K562 (cell line): ENCODE data around the gene CTRL. TPM values are rescaled to one million over a fixed set of nuclear protein-coding genes. Genes with fewer than 3 reads are reported as not detected.

Source experiments
- BRD4 ChIP-seq: fragments of 200-600 bp; sonication (generic); IDR thresholded peaks from 2 replicates; pipeline ENCODE4 v1.6.1; 2017; ENCODE audit warnings: inconsistent platforms
- CEBPB ChIP-seq: fragments of 450-650 bp; IDR thresholded peaks from 2 replicates; pipeline ENCODE4 v1.6.1; 2016; ENCODE audit warnings: missing genetic modification characterization, missing compliant biosample characterization
- CSDE1 ChIP-seq, 2 experiments: fragments of 450-650 bp; IDR thresholded peaks; 2 replicates each; pipeline ENCODE4 v1.6.1; 2016; ENCODE audit warnings: mild to moderate bottlenecking in 1 of 2
- EHMT2 ChIP-seq: fragments of 450-650 bp; IDR thresholded peaks from 2 replicates; pipeline ENCODE4 v1.6.1; 2018; ENCODE audit warnings: antibody characterized with exemption
- GABPA ChIP-seq: fragments of 200-800 bp; sonication (Bioruptor generic); conservative IDR thresholded peaks from 2 replicates; pipeline ENCODE4 v1.6.1; 2016; ENCODE audit warnings: low read depth, missing genetic modification characterization, missing compliant biosample characterization
- HDAC8 ChIP-seq: fragments of 450-650 bp; IDR thresholded peaks from 2 replicates; pipeline ENCODE4 v1.6.1; 2016; ENCODE audit warnings: mild to moderate bottlenecking, missing genetic modification characterization, moderate library complexity, missing compliant biosample characterization
- LARP7 ChIP-seq: fragments of 450-650 bp; IDR thresholded peaks from 2 replicates; pipeline ENCODE4 v1.6.1; 2016
- MCM5 ChIP-seq: fragments of 450-650 bp; IDR thresholded peaks from 2 replicates; pipeline ENCODE4 v1.6.1; 2016; ENCODE audit warnings: low read depth
- NEUROD1 ChIP-seq: fragments of 150-350 bp; IDR thresholded peaks from 2 replicates; pipeline ENCODE4 v1.6.1; 2014; ENCODE audit warnings: borderline replicate concordance, low read length, low read depth; ENCODE audit not compliant: partially characterized antibody
- NONO ChIP-seq, 2 experiments: fragments of 200-400 bp in 1 of 2; fragments of 450-650 bp in 1 of 2; formaldehyde crosslinking in 1 of 2; IDR thresholded peaks; 2 replicates each; pipeline ENCODE4 v1.6.1; 2017; ENCODE audit warnings: low read depth in 2 of 2, mild to moderate bottlenecking in 2 of 2, moderate library complexity in 2 of 2, low read length in 1 of 2
- NR2C1 ChIP-seq, 2 experiments: fragments of 450-650 bp; IDR thresholded peaks; 2 replicates each; pipeline ENCODE4 v1.6.1; 2017; ENCODE audit warnings: mild to moderate bottlenecking in 2 of 2, antibody characterized with exemption in 1 of 2, inconsistent platforms in 1 of 2, missing compliant biosample characterization in 1 of 2, missing genetic modification characterization in 1 of 2
- RAD21 ChIP-seq, 2 experiments: fragments of 250-450 bp in 1 of 2; fragments of 450-650 bp in 1 of 2; sonication (Bioruptor Pico) in 1 of 2; formaldehyde crosslinking in 1 of 2; IDR thresholded peaks in 1 of 2; conservative IDR thresholded peaks in 1 of 2; 2 replicates each; pipeline versions ENCODE4 v1.4.0 to v1.8.0; 2020 to 2022; ENCODE audit warnings: mild to moderate bottlenecking in 2 of 2, moderate library complexity in 1 of 2
- RBM15 ChIP-seq: fragments of 200-400 bp; formaldehyde crosslinking; IDR thresholded peaks from 2 replicates; pipeline ENCODE4 v1.6.1; 2018; ENCODE audit warnings: mild to moderate bottlenecking, low read length, moderate library complexity; ENCODE audit not compliant: insufficient read depth
- SAFB ChIP-seq: fragments of 200-400 bp; formaldehyde crosslinking; IDR thresholded peaks from 2 replicates; pipeline ENCODE4 v1.6.1; 2017; ENCODE audit warnings: low read depth, low read length, borderline replicate concordance
- SOX6 ChIP-seq: fragments of 450-650 bp; IDR thresholded peaks from 2 replicates; pipeline ENCODE4 v1.6.1; 2014; ENCODE audit warnings: mild to moderate bottlenecking
- SPI1 ChIP-seq: IDR thresholded peaks from 2 replicates; pipeline ENCODE4 v1.6.1; 2011; ENCODE audit warnings: low read depth, low read length, control low read depth, borderline replicate concordance
- TEAD4 ChIP-seq, 2 experiments: sonication (generic) in 1 of 2; formaldehyde crosslinking in 1 of 2; IDR thresholded peaks; 2 replicates each; pipeline versions ENCODE4 v1.6.1 to v1.8.0; 2012 to 2022; ENCODE audit warnings: borderline replicate concordance in 1 of 2, inconsistent platforms in 1 of 2, low read length in 1 of 2, mild to moderate bottlenecking in 1 of 2, missing genetic modification reagents in 1 of 2
- ZBTB17 ChIP-seq: fragments of 450-650 bp; formaldehyde crosslinking; IDR thresholded peaks from 2 replicates; pipeline ENCODE4 v1.4.0; 2020; ENCODE audit warnings: mild to moderate bottlenecking
- ZEB2 ChIP-seq: fragments of 450-650 bp; IDR thresholded peaks from 2 replicates; pipeline ENCODE4 v1.6.1; 2016
- ZNF212 ChIP-seq: fragments of 450-650 bp; formaldehyde crosslinking; IDR thresholded peaks from 2 replicates; pipeline ENCODE4 v1.4.0; 2020; ENCODE audit warnings: mild to moderate bottlenecking
- ZNF408 ChIP-seq: fragments of 250-450 bp; sonication (Bioruptor Pico); IDR thresholded peaks from 2 replicates; pipeline ENCODE4 v1.4.0; 2020; ENCODE audit warnings: low read depth, mild to moderate bottlenecking, moderate library complexity
- polyA plus RNA-seq, 8 experiments: library from polyadenylated mRNA; depleted of rRNA in 4 of 8; stranded (reverse) in 5 of 8; unstranded in 3 of 8; fragments of >200 nt; fragmentation: Nextera tagmentation in 2 of 8; fragmentation: Illumina TruSeq in 1 of 8; extraction: Ambion mirVana in 2 of 8; extraction: Trizol in 1 of 8; gene quantifications; 2 replicates each; pipeline versions ENCODE4 v1.2.1 to v1.2.3, GENCODE V29; 2011 to 2014; ENCODE audit warnings: inconsistent platforms in 1 of 8, missing spikeins in 1 of 8
- total RNA-seq, 7 experiments: library from RNA; depleted of rRNA in 6 of 7; stranded (reverse); fragments of >200 nt in 6 of 7; fragmentation: Illumina TruSeq in 2 of 7; extraction: Trizol in 2 of 7; gene quantifications; 2 replicates each; pipeline versions ENCODE4 v1.2.1 to v1.2.3, GENCODE V29; 2011 to 2021; ENCODE audit warnings: low replicate concordance in 1 of 7
- TF ChIP-seq, protein P1 (sequence below): fragments of 450-650 bp; formaldehyde crosslinking; IDR thresholded peaks from 2 replicates; pipeline ENCODE4 v1.4.0; 2020; ENCODE audit warnings: mild to moderate bottlenecking, moderate library complexity
- TF ChIP-seq, protein P2 (sequence below), 2 experiments: fragments of 200-800 bp in 1 of 2; sonication (Bioruptor generic) in 1 of 2; sonication (generic) in 1 of 2; formaldehyde crosslinking in 1 of 2; IDR thresholded peaks in 1 of 2; conservative IDR thresholded peaks in 1 of 2; 2 replicates each; pipeline versions ENCODE4 v1.5.0 to v1.6.1; 2016 to 2020; ENCODE audit warnings: missing compliant biosample characterization in 1 of 2, missing genetic modification characterization in 1 of 2, missing genetic modification reagents in 1 of 2
- TF ChIP-seq, protein P3 (sequence below): fragments of 450-650 bp; IDR thresholded peaks from 2 replicates; pipeline ENCODE4 v1.6.1; 2016; ENCODE audit warnings: borderline replicate concordance

CTRL gene
- total and polyA plus RNA-seq, 9 of the 15 experiments (the other 6 are each of a cell fraction or from before 2014, with no cell fraction given) = 1.4 to 5.6 (median 2.5) TPM

DNA sequence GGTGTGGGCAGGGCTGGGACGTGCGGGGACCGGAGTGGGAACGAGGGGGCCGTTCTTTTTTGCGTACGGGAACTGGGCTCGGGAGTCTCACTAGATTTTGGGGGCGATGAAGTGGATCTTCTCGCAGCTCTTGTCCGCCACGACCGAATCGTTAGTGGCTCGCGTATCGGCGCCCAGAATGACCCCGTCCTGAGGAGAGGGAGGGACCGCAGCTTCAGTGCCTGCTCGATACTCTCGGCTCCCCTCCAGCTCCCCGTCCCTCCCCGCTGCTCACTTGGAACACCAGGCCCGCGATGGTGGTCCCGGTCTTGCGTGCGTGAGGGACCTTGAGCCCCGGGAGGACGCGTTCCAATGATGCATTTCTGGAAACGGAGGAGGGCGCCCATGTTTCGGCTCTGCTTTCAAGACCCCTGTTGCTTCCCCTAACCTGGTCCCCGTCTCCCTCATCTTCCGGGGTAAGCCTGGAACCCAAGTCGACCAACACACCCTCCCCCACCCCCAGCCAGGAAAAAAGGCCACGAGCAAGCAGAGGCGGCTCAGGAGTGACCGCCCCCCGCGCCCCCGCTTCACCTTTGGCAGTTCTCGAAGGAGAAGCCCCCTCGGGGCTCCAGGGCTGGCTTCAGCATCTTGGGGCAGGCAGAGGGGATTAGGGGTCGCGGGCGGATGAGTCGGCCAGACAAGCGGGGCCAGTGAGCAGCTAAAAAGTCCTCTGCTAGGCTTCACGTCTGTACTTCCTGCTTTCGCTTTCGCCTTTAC, 4.6 kb upstream of the CTRL start, which contains the start of gene PSMB10 (continued):
- TF ChIP-seq RAD21 (CRISPR knock-in tag; conservative IDR thresholded peaks at IDR 0.05 in 1 of 2, IDR thresholded peaks at IDR 0.05 in 1 of 2) (no peak), LARP7 (no peak), BRD4 (no peak), MCM5 (no peak), RBM15 (no peak), SAFB (no peak), GABPA (no peak), ZNF212 (CRISPR knock-in tag) (no peak), NONO (IDR thresholded peaks at IDR 0.05; ENCODE audit: low read depth in 2 of 2, low read length in 1 of 2) (no peak), CEBPB (tag) (no peak), ZBTB17 (CRISPR knock-in tag) (no peak), SOX6 (no peak), HDAC8 (no peak), NEUROD1 (no peak), SPI1 (no peak; the same call in 1 of the 2 replicates), ZNF408 (CRISPR knock-in tag) (no peak), EHMT2 (no peak), ZEB2 (no peak), NR2C1 (IDR thresholded peaks at IDR 0.05) (no peak), NR2C1 (tag; IDR thresholded peaks at IDR 0.05) (no peak), TEAD4 (IDR thresholded peaks at IDR 0.05; ENCODE audit: low read length) (no peak), TEAD4 (CRISPR knock-in tag; IDR thresholded peaks at IDR 0.05; ENCODE audit: borderline replicate concordance) (no peak), CSDE1 (IDR thresholded peaks at IDR 0.05) (no peak)
- TF ChIP-seq, protein P1, sequence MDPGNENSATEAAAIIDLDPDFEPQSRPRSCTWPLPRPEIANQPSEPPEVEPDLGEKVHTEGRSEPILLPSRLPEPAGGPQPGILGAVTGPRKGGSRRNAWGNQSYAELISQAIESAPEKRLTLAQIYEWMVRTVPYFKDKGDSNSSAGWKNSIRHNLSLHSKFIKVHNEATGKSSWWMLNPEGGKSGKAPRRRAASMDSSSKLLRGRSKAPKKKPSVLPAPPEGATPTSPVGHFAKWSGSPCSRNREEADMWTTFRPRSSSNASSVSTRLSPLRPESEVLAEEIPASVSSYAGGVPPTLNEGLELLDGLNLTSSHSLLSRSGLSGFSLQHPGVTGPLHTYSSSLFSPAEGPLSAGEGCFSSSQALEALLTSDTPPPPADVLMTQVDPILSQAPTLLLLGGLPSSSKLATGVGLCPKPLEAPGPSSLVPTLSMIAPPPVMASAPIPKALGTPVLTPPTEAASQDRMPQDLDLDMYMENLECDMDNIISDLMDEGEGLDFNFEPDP (CRISPR knock-in tag) = no peak
- TF ChIP-seq, protein P2, sequence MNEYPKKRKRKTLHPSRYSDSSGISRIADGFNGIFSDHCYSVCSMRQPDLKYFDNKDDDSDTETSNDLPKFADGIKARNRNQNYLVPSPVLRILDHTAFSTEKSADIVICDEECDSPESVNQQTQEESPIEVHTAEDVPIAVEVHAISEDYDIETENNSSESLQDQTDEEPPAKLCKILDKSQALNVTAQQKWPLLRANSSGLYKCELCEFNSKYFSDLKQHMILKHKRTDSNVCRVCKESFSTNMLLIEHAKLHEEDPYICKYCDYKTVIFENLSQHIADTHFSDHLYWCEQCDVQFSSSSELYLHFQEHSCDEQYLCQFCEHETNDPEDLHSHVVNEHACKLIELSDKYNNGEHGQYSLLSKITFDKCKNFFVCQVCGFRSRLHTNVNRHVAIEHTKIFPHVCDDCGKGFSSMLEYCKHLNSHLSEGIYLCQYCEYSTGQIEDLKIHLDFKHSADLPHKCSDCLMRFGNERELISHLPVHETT (CRISPR knock-in tag; conservative IDR thresholded peaks at IDR 0.05 in 1 of 2, IDR thresholded peaks at IDR 0.05 in 1 of 2) = no peak; a peak in 1 of 4 replicates
- TF ChIP-seq, protein P3, sequence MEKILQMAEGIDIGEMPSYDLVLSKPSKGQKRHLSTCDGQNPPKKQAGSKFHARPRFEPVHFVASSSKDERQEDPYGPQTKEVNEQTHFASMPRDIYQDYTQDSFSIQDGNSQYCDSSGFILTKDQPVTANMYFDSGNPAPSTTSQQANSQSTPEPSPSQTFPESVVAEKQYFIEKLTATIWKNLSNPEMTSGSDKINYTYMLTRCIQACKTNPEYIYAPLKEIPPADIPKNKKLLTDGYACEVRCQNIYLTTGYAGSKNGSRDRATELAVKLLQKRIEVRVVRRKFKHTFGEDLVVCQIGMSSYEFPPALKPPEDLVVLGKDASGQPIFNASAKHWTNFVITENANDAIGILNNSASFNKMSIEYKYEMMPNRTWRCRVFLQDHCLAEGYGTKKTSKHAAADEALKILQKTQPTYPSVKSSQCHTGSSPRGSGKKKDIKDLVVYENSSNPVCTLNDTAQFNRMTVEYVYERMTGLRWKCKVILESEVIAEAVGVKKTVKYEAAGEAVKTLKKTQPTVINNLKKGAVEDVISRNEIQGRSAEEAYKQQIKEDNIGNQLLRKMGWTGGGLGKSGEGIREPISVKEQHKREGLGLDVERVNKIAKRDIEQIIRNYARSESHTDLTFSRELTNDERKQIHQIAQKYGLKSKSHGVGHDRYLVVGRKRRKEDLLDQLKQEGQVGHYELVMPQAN = no peak
